Motor neuron (in vitro differentiated cells): ENCODE results near the gene HHATL. TPM values are rescaled to one million over a fixed set of nuclear protein-coding genes. Genes with fewer than 3 reads are reported as not detected.
A peak's percentile ranks its signal among the peaks of the same experiment; 100 is the strongest.

Experiments
- ATAC-seq, 8 experiments: fragments of 200-7000 bp; cut with Tn5 transposase; replicated peaks in 6 of 8; 2 replicates each; pipeline ENCODE4 v1.8.0; 2021; ENCODE audit warnings: mild to moderate bottlenecking in 8 of 8, moderate library complexity in 8 of 8
- H3K27ac ChIP-seq, 2 donors: fragments of 250-450 bp; sonication (Bioruptor Pico); 2 replicates each; pipeline ENCODE4 v1.9.0; 2021; ENCODE audit warnings: antibody characterized with exemption in 2 of 2, mild to moderate bottlenecking in 2 of 2, moderate library complexity in 1 of 2
- H3K4me1 ChIP-seq, 2 donors: fragments of 250-450 bp; sonication (Bioruptor Pico); replicated peaks in 1 of 2; 2 replicates each; pipeline ENCODE4 v1.6.1; 2021; ENCODE audit warnings: antibody characterized with exemption in 2 of 2, mild to moderate bottlenecking in 2 of 2, moderate library complexity in 1 of 2
- H3K4me3 ChIP-seq, 5 donors: fragments of 250-450 bp; sonication (Bioruptor Pico); 2 replicates each; pipeline ENCODE4 v1.9.0; 2021; ENCODE audit warnings: antibody characterized with exemption in 5 of 5, mild to moderate bottlenecking in 5 of 5, moderate library complexity in 4 of 5
- WGBS, 10 experiments: fragments of 450-650 bp; shearing (Covaris generic); methylation state at CpG; one replicate each; pipeline ENCODE4 v1.0.0; 2022; 5-methylcytosine and 5-hydroxymethylcytosine counted together
- in situ Hi-C, 9 experiments: fragments of 400-800 bp; cut with MboI; loops; one replicate each; pipeline ENCODE4 v1.15.0; 2021; ENCODE audit warnings: low sequenced_read_pairs in 9 of 9, low pct_unique_long_range_greater_than_20kb in 2 of 9; ENCODE audit not compliant: unreplicated experiment in 9 of 9
- total RNA-seq, 8 experiments: library from RNA; unstranded; fragments of 300-600 nt; gene quantifications; 2 replicates each; pipeline versions ENCODE4 v1.2.3 to v1.2.4, GENCODE V29; 2022

Gene HHATL
- total RNA-seq, 8 experiments from 2014 or later = 0.22 to 2.6 (median 1.2) TPM; not detected in 2

DNA sequence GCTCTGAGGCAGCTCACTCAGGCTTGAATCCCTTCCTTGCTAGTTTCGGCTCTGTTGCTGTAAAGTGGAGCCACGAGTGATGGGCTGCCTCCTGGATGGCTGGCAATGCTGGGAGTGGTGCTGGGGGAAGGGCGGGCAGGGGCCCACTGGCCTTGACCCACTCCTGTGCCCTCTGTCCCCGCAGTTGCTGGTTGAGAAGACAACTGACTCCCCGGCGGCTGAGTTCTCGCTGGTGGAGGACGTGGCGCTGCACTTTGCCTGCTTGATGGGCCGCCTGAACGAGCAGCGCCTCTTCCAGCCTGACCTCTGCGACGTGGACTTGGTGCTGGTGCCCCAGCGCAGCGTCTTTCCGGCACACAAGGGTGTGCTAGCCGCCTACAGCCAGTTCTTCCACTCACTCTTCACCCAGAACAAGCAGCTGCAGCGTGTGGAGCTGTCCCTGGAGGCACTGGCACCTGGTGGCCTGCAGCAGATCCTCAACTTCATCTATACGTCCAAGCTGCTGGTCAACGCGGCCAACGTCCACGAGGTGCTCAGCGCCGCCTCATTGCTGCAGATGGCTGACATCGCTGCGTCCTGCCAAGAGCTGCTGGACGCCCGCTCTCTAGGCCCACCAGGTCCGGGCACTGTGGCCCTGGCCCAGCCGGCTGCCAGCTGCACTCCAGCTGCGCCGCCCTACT lies 44.4 kb downstream of the HHATL start:
- H3K4me3 ChIP-seq = no peak overlapping the region
- in situ Hi-C loops = loop anchor here in 1 of 9 experiments (10.0 kb wide), 1 partner anchor 87 kb away; no protein-coding TSS in a partner anchor
- WGBS, 10 experiments = 70 to 95% (median 86%) methylated on average over 2 to 8 of the region's 34 CpGs; no CpG with 5 or more reads in 6 of the 10 experiments
- ATAC-seq = no peak
- peaks cover 4 to 12% of the 10 kb centered on the region in 2 donors for H3K4me1 ChIP-seq
- no peak overlapping the region for H3K27ac ChIP-seq

DNA sequence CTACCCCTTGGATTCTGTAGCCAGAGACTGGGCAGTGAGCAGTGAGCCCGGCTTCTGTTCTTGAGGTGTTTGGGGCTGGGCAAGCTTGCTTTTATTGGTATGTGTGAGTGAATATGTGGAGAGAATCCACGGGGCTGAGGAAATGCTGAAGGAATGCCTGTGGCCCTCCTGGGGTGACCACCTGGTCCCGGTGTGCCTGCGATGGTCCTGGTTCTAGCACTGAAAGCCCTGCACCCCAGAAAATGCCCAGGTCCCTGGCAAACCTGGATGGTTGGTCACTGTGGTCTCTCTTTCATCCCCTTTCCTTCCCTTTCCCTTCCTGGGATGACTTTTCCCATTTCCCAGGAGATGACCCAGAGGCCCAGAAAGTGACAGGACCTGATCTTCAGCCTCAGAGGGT lies 44.9 kb downstream of the HHATL start:
- peaks cover 10 to 18% of the 10 kb centered on the region in 2 donors for H3K4me1 ChIP-seq
- 83 to 100% (median 83%) methylated on average over 1 to 4 of the region's 4 CpGs; no CpG with 5 or more reads in 7 of the 10 experiments for WGBS, 10 experiments
- no peak for ATAC-seq
- in situ Hi-C loops = loop anchor here in 1 of 9 experiments (10.0 kb wide), 1 partner anchor 87 kb away; no protein-coding TSS in a partner anchor
- no peak overlapping the region for H3K4me3 ChIP-seq
- no peak overlapping the region for H3K27ac ChIP-seq

DNA sequence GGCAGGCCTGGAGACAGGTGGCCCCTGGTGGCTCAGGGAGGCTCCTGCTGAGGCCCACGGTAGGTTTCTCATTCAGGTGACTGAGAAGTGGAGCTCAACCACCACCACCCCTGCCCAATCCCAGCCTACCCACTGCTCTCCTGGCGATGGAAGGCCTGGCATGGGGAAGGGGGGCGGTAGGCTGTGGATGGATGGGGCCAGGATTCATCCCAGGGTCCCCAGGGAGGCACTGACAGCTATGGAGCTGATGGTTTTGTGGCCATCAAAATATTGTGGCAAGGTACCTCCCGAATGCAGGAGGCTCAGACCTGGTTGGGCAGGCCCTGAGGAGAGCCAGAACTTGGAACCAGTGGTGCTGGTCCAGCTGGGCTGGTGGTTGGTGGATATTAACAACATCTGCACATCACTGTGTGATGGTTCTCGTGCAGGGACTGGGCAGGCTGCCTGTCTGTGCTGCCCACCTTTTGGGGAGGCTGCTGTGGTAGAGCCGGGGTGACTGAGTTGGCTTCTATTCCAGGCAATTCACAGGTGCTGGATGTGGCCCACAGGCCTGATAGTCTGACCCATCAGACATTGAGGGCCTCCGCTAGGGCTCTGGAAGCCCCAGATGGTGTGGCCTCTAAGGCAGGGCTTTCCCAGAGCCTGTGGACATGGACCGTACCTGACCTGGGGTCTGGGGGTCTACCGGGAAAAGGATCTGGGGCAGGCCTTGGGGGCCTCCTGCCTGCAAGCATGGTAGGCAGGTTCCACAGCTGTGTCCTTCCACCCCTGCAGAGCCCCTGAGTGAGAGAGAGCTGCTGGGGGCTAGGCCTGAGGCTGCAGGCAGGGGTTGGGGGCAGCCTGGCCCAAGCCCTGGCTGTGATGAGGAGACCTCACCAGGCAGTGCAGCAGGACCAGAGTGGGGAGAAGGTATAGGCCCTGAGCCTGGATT lies 45.7 kb downstream of the HHATL start:
- no peak overlapping the region for H3K4me3 ChIP-seq
- in situ Hi-C loops = loop anchor here in 1 of 9 experiments (10.0 kb wide), 1 partner anchor 88 kb away; no protein-coding TSS in a partner anchor
- H3K4me1 ChIP-seq = peaks cover 17 to 18% of the 10 kb centered on the region in 2 donors
- WGBS, 10 experiments = 53 to 100% (median 90%) methylated on average over 1 to 2 of the region's 9 CpGs; no CpG with 5 or more reads in 6 of the 10 experiments
- ATAC-seq = no peak
- H3K27ac ChIP-seq = no peak overlapping the region

DNA sequence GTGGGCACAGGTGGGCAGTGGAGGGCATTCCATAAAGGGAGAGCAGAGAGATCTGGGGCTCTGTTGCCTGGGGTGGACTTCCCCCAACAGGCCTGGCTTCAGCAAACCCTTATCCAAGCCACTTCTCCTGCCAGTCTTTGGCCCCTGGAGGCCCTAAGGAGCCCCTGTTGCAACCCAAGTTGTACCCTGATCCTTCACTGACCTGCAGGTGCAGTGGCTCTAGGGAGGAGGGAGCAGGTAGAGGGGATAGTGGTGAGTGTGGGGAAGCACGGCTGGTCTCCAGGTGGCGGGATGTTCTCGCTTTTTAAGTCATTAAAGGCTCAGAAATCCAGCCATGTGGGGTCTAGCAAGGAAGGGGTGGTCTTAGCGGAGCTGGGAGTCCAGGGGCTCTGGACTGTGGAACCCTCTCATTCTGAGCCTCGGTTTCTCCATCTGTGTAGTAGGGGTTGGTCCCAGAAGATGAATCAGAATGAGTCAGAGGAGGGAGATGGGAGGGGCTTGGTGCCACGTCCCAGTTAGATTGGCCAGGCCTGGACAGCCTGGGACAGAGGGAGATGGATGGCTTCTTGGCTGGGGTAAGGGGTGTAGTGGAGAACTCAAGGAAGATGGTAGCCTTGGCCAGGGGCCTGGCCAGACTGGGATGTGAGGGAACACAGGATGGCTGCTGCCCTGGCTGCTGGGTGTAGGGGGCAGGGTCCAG lies 46.5 kb downstream of the HHATL start:
- 19 to 100% (median 90%) methylated on average over 1 to 6 of the region's 6 CpGs; no CpG with 5 or more reads in 1 of the 10 experiments for WGBS, 10 experiments
- in situ Hi-C loops = loop anchor here in 1 of 9 experiments (10.0 kb wide), 1 partner anchor 89 kb away; no protein-coding TSS in a partner anchor
- peaks cover 18% of the 10 kb centered on the region in 2 donors for H3K4me1 ChIP-seq
- H3K27ac ChIP-seq = no peak overlapping the region
- ATAC-seq = peak in 2 of 8 experiments; percentile 2 to 6
- H3K4me3 ChIP-seq = no peak overlapping the region

DNA sequence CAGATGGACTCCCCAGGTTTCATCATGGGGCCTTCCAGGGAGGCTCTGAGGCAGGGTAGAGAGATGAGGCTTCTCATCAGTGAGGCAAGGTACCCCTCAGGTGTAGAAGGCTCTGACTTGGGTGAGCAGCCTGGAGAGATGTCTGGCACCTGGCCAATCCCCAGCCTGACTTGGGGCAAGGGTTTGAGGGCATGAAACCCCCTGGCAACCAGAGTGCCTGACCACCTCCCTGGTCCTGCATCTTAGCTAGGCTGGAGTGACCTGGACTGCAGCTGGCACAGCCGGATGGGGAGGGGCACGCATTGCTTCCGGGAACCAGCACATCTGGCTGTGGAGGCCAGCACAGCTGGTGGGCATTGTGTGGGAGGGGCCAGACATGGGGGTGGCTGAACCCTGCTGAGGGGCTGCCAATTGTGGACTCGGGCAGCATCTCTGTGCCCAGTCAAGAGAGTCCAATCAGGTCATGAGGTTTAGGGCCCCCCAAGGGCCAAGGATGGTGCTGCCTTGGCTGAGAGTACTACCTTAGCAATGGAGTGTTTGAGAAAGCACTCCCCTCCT lies 47.2 kb downstream of the HHATL start:
- H3K27ac ChIP-seq = no peak overlapping the region
- no peak for ATAC-seq
- 0 to 60% methylated on average over 1 of the region's 4 CpGs; no CpG with 5 or more reads in 8 of the 10 experiments for WGBS, 10 experiments
- in situ Hi-C loops = loop anchor here in 1 of 9 experiments (10.0 kb wide), 1 partner anchor 89 kb away; no protein-coding TSS in a partner anchor
- H3K4me3 ChIP-seq = peak overlapping the region; percentile 47 to 90 (median 65)
- peaks cover 18% of the 10 kb centered on the region in 2 donors for H3K4me1 ChIP-seq

DNA sequence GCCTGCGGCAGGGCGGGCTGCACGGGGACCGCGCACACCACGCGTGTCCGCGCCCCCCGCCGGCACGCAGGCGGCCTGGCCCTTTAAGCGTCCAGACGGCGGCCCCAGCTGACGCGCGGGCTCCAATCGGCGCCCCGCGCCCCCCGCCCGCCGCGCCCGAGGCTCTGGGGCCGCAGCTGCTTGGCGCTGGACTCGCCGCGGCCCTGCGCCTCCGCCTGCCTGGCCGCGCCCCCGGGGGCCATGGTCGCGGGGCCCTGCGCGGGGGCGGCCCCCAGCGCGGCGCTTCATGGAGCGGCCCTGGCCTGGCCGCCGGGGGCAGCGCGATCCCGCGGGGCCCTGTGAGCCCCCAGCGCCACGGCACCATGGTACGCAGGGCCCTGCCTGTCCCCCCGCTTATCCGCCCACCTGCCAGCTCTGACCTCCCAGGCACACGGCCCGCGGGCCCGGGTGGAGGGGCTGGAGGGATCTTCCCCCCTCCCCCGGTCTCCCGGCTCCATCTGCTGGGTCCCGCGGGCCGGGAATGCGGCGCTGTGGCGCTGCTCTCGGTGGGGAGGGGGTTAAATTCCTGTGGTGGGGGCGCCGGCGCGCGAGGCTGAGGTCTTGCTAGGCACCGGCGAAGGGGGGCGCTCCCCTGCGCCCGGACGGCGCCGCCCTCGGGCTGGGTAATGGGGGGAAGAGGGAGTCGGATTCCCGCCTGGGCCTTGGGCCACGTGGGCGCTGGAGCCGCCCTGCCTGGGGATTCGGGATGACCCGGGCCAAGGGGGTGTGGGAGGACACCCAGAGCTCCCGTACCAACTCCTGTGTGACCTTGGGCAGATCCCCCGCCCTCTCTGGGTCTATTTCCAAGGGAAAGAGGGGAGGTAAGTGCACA lies 48.0 kb downstream of the HHATL start:
- peak overlapping the region; percentile 13 to 31 for H3K27ac ChIP-seq
- H3K4me1 ChIP-seq = peaks cover 18% of the 10 kb centered on the region in 2 donors
- peak; percentile 38 to 88 (median 82) for ATAC-seq
- in situ Hi-C loops = loop anchor here in 1 of 9 experiments (10.0 kb wide), 1 partner anchor 90 kb away; no protein-coding TSS in a partner anchor
- 0 to 6% (median 0%) methylated on average over 1 to 7 of the region's 94 CpGs; no CpG with 5 or more reads in 7 of the 10 experiments for WGBS, 10 experiments
- peak overlapping the region; percentile 47 to 90 (median 65) for H3K4me3 ChIP-seq

DNA sequence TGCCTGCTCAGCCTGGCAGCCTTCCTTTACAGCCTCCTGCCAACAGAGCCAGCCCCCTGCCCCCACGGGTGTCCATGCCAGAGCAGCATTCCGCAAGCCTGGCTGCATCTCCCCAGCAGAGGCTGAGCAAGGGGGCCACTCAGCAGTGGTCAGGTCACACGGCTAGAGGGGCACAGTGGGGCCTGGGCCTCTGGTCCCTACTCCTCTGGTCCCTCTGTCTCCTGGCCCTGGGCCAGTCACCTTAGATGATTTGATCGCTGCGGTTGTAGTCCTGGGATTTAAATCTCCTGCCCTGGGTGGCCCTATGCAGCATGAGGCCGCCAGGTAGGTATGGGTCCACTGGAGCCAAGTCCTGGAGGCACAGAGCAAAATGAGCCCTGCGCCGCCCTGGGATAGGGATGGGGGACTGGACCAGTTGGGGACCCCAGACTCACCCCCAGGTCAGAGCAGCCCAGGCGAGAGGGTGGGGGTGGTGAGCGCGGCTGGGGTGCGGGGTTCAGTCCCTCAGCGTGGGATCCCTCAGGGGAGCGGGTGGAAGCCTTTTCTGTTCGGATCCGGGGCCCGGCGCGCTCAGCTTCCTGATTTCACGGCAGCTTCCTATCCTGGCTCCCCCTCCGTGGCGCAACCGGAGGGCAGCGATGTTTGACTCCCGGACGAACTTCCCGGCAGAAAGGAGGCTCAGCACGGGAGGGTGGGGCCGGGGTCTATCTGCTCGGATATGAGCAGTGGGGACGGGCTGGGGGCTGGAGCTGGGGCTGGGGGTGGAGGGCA lies 48.9 kb downstream of the HHATL start, which contains the start of gene ZBTB47:
Gene ZBTB47, plus strand, starts transcription at position 138 of the 771 bp plus-strand sequence. CDS start 4,659 bp downstream, outside the sequence.
- Histone ChIP-seq H3K27ac (peak within 1 kb of the TSS; percentile 13 to 31), H3K4me3 (peak within 1 kb of the TSS; percentile 47 to 90 (median 65)), H3K4me1 (peaks cover 18% of the 10 kb centered on the region in 2 donors)
- no CpG with 5 or more reads among the region's 31 CpGs for WGBS, 10 experiments
- ATAC-seq = peak in 7 of 8 experiments; percentile 1 to 48 (median 11)
- in situ Hi-C loops = loop anchor here in 1 of 9 experiments (10.0 kb wide), 1 partner anchor 91 kb away; no protein-coding TSS in a partner anchor

DNA sequence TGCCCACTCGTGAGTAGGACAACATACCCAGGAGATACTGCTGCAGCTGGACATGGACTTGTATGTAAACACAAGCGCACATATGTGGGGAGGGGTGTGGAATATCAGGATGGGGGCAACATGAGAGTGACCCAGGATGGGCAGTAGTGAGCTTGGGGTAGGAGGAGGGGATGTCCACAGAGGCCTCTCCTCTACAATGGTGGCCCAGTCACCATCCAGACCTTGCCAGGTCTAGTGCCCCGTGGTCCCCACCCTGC lies 49.4 kb downstream of the HHATL start:
- in situ Hi-C loops = loop anchor here in 1 of 9 experiments (10.0 kb wide), 1 partner anchor 92 kb away; no protein-coding TSS in a partner anchor
- Histone ChIP-seq H3K4me3 (peak overlapping the region; percentile 47 to 90 (median 65)), H3K27ac (no peak overlapping the region), H3K4me1 (peaks cover 18% of the 10 kb centered on the region in 2 donors)
- 0 to 100% (median 78%) methylated on average over 1 to 3 of the region's 3 CpGs; no CpG with 5 or more reads in 7 of the 10 experiments for WGBS, 10 experiments
- no peak for ATAC-seq

DNA sequence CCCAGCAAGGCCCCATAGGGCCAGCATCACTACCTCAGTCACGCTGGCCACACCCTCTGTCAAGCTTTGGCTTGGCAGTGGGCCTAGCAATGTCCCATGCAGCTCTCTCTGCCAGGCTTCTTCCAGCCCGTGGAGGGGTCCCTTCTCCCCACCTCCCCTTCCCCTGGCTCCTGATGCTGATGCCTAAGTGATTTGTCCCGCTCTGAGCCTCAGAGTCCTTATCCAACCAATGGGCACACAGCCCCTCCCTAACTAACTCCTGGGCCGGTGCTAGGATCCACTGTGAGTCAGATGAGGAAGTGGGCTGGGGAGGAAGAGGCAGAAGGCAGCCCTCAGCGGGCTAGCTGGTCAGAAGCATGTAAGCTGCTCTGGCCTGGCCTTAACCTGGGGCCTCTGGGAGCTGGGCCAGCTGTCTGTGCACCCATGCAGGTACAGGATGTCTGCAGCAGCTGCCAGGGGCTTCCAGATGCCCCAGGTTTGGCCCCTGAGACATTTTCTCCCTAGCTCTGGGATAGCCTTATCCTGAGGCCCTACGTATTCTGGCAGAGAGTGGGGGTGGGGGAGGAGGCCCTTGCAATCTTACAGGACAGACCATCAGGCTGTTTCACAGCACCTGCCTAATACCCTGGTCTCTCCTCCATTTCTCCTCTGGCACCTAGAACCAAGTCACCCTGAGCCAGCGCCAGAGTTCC lies 49.8 kb downstream of the HHATL start:
- in situ Hi-C loops = loop anchor here in 1 of 9 experiments (10.0 kb wide), 1 partner anchor 92 kb away; no protein-coding TSS in a partner anchor
- WGBS, 10 experiments = 0 to 80% (median 49%) methylated on average over 1 to 3 of the region's 7 CpGs; no CpG with 5 or more reads in 6 of the 10 experiments
- ATAC-seq = peak in 4 of 8 experiments; percentile 6 to 32 (median 14)
- Histone ChIP-seq H3K4me3 (peak overlapping the region in 2 of 5 donors; percentile 55 to 90), H3K27ac (peak overlapping the region in 1 of 2 donors; percentile 17), H3K4me1 (peaks cover 18% of the 10 kb centered on the region in 2 donors)

DNA sequence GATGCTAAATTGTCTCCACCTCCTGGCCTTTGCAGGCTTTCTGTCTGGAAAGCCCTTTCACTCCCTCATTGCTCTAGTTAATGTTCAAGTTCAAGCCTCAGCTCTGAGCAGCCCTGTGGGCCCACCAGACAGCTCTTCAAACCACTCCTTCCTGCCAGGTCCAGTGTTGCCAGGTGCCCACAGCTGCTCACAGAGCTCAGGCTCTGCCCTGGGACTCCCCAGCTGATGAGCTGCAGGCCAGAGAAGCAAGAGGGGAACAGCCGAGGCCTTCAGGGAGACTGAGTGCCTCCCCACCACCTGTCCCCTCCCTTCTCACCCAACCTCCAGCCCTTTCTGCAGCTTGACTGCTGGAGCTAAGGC lies 50.4 kb downstream of the HHATL start:
- H3K4me1 ChIP-seq = peaks cover 18% of the 10 kb centered on the region in 2 donors
- WGBS, 10 experiments = no CpG with 5 or more reads among the region's 1 CpG
- H3K4me3 ChIP-seq = no peak overlapping the region
- no peak overlapping the region for H3K27ac ChIP-seq
- in situ Hi-C loops = loop anchor here in 1 of 9 experiments (10.0 kb wide), 1 partner anchor 93 kb away; no protein-coding TSS in a partner anchor
- peak in 1 of 8 experiments; percentile 0 for ATAC-seq
